Hindlimb muscle (tissue), 1 donor: ENCODE results near the gene VPS9D1. TPM values are rescaled to one million over a fixed set of nuclear protein-coding genes. Genes with fewer than 3 reads are reported as not detected.
"Not testable (repeated sequence)": the region's sequence is repeated elsewhere in the genome, so short reads cannot be mapped to it uniquely, and the experiment has no call there.

ENCODE experiments used
- DNase-seq: peaks from one replicate; pipeline ENCODE4 v3.0.0-alpha.2; 2013
- polyA plus RNA-seq: library from polyadenylated mRNA; unstranded; fragments of 120-200 nt; gene quantifications from one replicate; pipeline ENCODE4 v1.2.1, GENCODE V29; 2013; ENCODE audit not compliant: insufficient read length

VPS9D1 gene
- polyA plus RNA-seq, 1 donor = 14.2 TPM

DNA sequence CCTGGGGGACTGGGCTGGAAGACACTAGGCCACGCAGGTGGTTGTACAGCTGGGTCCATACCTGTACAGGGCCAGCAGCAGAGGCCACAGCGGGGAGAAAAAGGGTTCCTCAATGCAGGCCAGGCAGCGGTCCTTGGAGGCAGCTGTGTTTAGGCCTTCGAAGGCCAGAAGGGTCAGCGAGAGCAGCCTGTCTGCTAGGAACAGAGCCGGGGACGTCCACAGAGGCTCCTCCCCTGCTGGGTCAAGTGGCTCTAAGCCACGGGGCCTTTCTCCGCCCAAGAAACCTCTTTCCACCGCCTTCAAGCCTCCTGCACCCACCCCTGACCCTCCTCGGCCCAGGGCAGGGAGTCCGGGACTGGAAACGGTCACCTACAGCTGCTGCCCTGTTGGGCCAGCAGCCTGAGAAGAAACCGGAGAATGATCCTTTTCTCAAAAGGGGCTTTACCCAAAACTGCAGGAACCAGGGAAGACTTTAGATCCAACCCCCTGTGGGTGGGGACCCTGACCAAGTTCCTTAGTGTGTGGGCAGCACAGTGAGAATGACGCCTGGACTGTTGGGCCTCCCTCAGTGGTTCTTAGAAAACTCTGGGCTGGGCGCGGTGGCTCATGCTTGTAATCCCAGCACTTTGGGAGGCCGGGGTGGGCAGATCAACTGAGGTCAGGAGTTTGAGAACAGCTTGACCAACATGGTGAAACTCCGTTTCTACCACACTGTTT is 10.8 kb downstream of the VPS9D1 start:
- DNase-seq = no peak

DNA sequence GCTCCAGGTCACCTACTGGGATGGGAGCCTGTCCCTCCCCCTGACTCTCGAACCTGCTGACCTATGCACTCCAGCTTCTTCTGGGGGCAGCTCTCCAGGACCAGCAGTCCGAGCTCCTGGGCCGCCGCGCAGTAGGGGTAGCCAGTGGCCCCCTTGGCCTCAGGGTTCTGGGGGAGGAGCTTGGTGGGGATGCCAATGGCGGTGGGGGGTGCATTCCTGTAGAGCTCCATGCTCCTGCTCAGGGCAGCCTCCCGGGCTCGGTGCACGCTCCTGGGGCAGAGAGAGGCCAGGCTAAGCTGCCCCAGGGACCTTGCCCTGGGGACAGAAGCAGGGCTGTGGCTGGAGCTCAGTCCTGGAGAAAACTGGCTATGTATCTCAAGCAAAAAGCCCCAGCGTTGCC is 11.5 kb downstream of the VPS9D1 start:
- no peak for DNase-seq

DNA sequence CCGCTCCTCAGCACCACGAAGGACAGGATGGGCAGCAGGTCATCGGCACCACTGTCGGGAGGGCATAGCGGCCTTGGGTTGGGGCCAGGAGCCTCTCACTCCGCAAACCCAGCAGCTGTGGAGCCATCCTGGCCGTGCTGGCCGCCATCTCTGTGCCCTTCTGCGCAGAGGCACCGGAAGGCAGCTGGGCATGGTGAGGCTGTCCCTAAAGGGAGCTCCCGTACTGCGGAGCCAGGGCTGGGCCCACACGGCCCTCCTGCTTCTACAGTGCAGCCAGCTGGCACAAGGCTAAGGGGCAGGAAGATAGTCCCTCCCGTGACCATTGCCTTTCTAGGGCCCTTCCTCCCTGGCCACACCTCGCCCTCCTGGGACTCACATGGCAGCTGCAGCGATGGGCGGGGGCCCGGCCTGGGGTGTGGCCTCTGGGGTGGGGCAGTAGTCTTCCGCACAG is 12.2 kb downstream of the VPS9D1 start:
- DNase-seq = no peak

DNA sequence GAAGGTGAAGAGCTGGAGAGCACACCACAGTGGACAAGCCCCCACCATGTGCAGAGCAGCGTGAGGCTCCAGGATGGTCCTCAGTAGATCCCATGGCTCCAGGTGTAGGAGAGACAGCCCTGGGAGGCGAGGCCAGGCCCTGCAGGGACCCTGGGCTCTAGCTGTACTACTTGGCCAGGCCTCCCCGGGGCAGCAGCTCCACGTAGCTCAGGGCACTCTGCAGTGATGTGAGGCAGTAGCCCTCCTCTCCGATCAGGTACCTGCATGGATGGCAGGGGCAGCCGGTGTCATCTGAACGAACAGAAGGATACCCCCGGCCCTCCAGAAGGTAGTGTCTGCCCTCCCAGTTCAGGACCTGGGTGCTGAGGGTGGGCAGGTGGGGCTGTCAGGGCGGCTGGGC is 13.0 kb downstream of the VPS9D1 start:
- no peak for DNase-seq

DNA sequence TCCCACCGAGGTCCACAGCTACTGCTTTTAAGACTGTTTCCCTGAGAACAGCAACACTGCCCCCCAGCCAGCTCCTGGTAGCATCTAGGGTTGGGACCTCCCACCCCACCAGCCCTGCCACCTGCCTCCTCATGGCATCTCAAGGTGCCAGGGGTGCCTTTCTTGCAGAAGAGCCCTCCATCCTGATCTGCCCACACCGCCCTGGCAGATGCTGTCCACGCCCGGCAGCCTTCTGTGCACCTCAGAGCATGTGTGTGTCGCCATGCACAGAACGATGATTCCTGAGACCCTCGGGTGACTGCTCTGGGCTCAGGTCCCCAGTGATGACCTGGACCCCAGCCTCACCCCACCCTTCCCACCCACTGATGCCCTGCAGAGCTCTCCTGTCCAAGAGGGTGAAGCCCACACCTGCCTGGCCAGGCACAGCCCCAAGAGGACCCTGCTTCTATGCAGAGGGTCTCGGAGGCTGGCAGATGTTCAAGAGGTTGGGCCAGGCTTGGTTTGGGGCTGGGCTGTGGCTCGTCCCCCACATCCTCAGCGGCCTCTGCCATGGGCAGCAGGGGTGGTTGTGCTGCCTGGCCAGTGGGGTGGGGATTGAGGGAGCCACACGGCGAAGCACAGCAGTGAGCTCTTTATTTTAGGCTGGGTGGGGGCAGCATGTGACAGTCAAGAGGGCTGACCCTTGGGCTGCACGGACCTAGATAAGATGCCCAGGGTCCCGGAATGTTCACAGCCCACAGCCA is 14.0 kb downstream of the VPS9D1 start:
- no peak for DNase-seq

DNA sequence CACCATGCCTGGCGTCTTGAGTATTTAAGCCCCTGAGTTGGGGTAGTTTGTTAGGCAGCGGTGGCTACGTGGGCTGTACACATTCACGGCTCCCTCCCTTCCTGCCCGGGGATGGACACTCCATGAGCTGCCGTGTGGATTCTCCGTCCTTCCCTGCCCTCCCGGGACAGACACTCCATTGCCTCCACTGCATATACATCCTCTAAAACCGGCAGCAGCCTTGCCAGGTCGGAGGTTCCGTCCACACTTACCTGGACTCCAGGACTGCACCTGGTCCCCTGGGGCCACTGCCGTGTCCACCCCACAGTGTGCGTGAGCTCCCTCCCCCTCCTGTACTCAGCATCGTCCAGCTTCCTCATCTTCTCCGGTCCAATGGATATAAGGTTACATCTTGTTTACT is 15.7 kb downstream of the VPS9D1 start:
- DNase-seq = no peak

DNA sequence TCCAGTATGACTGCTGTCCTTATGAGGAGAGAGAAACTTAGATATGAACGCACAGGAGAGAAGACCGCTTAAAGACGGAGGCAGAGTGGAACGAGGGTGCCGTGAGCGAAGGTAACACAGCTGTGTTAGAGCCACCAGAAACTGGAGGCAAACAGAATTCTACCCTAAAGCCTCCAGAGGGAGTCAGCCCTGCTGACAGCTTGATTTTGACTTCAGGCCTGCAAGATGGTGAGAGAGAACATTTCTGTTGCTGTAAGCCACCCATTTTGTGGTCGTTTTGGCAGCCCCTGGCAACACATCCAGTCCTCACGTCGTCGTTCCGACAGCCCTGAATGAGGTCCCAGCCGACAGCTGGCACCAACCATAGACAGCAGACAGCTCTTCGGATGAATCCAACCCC is 16.4 kb downstream of the VPS9D1 start:
- no peak for DNase-seq

DNA sequence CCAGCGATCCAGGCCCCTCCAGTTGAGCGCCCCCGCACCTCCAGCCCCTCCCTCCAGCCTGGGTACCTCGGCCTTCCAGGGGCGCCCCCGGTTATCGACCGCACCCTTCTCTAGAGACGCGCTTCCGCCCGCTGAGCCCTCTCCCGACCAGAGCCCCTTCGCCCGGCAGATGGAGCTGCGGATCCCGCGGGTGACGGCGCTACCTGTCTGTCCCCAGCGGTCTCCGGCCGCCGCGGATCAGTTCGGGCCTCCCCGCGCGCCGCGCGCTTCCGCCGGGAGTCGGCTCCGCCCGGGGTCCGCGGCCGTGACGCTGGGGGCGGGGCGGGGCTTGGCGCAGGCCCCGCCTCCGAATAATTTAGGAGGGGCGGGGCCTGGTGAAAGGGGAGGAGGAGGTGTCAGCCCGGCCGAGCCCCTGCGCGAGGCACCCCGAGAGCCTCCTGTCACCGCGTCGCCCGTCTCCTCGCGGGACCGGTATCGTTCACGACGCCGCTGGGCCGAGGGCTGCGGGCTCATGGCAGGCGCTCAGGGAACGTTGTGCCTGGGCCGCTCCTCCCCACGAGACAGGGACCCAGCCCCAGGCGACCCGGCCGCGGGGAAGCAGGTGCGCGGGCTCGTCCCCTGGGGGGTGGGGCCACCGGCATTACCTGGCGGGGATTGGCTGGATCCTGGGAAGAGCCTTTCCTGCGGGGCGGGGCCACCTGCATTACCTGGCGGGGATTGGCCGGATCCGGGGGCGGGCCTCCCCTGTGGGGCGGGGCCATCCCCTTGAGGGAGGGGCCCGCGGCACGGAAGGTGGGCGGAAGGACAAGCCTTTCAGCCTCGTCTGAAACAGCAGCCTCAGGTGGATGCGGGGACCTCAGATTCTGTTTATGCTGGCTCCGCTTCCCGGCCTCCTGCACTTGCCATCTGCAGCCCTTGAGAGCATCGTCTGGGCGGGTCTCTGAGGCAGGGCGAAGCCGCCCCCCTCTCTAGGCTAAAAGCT is 19.0 kb downstream of the VPS9D1 start, which contains the start of gene SPATA2L:
SPATA2L (minus strand) TSS at position 281 of the 982 bp plus-strand sequence. CDS start 473 bp downstream, outside the sequence.
- DNase-seq = peak; percentile 75

DNA sequence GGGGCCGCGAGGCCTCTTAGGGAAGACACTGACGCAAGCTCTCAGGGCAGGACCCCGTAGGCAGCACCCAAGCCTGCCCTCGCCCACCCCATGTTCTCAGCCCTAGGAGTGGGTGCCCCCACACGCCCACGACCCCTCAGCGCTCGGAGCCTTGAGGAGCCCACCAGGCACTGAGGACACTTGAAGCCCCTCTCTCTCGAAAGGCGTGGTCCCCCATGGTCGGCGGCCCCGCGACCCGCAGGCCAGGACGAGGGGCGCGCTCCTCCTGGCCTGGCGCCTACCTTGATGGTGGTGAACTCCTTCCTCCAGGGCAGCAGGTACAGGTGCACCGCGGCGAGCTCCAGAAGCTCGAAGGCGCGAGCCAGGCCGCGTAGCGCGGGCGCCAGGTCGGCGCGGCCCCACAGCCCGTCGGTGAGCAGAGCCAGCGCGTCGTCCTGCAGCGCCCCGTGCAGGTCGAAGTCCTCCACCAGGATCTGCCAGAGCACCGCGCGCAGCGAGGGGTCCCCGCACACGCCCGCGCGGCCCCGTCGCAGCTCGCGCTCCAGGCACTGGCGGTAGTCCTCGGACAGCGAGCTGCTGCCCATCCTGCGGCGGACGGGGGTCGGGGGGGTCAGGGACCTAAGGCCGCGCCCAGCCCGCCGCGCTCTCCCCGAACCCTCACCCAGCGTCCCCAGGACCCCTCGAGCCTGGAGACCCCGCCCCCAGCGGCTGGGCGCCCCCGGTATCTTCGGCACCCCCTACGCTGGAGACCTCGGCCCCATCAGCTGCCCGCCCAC is 19.9 kb downstream of the VPS9D1 start:
- peak; percentile 63 for DNase-seq

DNA sequence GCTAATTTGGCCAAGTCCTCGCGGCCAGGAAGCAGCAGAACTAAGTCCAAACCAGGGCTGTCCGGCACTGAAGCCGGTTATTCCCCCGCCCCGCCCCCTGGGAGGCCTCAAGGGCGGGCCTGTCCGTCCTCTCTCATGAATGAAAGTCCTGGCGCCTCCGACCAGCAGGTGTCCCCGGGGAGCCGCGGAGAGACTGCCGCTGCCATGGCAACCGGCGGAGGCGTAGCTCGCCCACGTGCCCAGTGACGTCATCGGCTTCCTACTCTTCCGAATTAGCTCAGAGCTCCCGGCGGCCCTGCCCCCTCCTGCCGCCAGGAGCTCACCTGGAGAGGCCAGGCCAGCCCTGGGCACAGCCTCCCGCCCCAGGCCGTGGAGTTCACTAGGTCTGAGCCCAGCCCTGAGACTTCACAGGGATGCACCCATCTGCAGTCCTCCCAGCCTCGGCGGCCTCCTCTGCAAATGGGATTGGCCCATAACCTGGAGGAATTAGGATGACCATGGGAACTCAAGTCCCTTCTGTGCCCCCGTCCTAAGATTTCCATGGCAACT is 20.5 kb downstream of the VPS9D1 start:
- peak; percentile 89 for DNase-seq

DNA sequence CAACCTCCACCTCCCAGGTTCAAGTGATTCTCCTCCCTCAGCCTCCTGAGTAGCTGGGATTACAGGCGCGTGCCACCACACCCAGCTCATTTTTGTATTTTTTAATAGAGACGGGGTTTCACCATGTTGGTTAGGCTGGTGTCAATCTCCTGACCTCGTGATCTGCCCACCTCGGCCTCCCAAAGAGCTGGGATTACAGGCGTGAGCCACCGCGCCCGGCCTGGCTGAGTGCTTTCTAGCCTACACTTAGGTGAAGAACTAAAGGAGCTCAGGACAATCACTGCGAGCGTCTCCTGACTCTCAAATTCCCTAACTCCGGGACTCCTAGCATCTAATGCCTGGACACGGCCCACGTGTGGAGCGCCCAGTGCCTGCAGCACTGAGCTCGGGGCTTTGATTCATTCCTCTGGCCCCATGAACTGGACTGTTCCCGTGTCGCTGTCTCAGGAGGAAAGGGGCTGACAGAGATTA is 21.0 kb downstream of the VPS9D1 start:
- not testable (repeated sequence) for DNase-seq

DNA sequence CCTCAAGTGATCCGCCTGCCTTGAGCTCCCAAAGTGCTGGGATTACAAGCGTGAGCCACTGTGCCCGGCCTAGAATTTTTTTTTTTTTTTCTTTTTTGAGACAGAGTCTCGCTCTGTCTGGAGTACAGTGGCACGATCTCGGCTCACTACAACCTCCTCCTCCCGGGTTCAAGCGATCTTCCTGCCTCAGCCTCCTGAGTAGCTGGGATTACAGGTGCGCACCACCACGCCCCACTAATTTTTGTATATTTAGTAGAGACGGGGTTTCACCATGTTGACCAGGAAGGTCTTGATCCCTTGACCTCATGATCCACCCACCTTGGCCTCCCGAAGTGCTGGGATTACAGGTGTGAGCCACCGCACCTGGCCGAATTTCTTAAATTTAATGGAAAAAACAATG is 22.0 kb downstream of the VPS9D1 start:
- DNase-seq = not testable (repeated sequence)

DNA sequence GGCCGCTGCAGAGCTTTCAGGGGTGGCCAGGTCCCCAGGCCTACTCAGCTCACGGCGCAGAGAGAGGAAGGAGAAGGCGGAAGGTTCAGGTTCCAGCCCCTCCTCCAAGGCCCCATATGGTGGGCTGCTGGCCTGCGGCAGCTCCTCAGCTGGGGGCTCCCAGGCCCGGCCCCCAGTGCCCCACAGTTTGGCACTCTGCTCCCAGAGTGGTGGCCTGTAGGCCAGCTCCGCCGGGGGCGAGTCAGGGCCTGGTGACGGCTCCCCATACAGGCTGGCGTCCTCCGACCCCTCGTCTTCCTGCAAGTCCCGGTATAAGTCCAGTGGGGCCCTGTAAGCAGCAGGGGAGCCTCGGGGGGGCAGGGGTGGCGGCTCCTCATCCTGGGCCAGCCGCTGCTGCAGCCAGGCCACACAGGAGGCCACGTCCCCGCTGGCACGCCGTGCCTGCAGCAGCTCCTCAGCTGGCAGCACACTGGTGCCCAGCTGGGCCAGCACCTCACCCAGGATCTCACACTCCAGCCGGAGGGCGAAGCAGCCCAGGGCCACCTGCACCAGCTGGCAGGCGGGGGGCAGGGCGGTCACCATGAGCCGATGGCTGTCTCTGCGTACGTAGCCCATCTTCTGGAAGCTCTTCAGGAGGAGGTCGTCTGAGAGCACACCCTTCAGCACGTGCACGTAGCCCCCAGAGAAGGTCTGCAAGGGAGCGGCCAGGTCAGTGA is 22.9 kb downstream of the VPS9D1 start:
- DNase-seq = no peak

DNA sequence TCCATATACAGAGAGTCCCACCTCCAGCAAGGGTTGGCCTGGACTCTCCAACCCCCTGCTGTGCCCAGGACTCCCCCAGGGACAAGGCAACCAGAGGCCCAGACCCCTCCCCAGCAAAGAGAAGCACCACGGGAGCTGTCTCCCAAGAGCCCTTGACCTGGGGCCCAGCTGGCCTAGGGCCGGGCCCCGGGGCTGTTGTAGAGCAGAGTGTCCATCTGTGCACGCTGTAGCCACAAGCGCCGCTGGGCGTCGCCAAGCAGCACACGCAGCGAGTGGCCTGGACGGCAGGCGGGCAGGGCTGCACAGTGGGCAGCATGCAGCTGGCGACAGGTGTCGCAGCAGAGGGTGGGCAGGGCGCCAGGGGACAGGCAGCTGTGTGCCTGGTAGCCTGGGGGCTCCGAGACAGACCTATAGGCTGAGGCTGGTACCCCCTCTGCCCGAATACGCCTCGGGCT is 23.5 kb downstream of the VPS9D1 start:
- DNase-seq = peak; percentile 54

DNA sequence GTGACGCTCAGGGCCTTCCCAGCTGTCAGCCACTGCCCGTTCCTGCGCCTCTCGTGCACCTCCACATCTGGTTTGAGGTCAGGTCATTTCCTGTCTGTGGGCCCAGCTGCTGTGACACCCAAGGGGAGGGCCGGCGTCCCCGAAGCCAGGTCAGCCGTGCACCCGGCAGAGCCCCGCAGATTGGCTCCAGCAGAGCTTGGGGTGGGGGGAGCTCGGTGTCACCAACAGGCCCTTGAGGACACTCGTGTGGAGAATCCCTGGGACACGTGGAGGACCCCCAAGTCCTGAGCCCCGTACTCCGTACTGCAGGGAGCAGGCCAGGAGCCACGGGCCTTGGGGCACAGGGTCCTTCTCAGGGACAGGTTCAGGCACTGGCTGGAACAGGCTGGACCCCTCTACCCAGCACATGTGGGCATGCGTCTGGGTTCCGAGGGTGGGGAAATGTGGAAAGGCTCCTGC is 24.0 kb downstream of the VPS9D1 start:
- DNase-seq = no peak

DNA sequence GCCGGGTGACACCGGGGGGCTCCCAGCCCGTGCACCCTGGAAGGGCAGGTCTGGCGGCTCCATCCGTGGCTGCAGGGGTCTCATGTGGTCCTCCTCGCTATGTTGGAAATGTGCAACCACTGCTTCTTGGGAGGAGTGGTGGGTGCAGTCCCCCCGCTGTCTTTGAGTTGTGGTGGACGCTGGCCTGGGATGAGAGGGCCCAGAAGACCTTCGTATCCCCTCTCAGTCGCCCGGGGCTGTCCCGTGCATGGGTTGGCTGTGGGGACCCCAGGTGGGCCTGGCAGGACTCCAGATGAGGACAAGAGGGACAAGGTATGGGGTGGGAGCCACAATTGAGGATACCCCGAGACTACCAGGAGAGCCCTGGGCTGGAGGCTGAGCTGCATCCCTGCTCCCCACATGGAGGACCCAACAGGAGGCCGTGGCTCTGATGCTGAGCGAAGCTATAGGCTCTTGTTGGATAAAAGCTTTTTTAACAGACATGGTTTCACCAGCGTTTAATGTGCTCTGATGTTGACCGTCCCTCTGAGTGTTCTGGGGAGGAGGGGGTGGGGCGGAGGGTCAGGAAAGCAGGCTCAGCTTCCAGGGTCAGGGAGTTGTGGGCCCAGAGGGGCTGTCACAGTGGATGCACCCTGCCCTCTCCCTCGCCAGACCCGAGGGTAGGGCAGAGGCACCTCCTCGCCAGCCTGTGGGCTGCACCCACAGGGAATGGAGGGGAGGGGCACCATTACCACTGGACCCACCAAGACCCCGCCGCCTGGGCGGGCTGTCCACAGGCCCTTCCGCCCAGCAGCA is 24.6 kb downstream of the VPS9D1 start:
- DNase-seq = no peak

DNA sequence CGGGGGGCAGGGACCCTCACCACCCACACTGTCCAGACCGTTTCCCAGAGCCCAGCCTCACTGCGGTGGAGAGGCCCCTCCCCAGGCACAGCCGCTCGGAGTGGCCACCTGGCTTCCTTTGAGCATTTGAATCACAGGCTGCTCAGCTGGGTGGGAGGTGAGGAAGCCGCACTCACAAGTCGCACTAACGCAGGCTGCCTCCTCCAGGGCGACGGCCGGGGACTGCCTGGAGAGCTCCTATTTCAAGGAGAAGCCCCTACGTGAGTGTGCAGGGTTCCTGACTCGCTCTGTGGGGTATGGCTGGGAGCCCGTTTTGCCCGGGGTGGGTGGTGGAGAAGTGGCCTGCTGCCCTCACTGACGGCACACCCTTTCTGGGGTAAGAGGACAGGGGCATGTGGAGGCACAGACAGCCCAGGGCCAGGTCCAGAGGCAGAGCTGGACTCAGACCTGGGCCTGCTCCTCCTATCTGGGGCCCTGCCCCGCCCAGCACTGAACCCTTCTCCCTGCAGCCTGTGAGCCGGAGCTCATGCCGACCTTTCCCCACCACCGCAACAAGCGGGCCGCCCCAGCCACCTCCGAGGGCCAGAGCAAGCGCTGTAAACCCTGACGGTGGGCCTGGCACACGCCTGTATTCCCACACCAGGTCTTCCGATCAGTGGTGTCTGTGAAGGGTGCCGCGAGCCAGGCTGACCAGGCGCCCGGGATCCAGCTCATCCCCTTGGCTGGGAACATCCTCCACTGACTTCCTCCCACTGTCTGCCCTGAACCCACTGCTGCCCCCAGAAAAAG is 25.4 kb downstream of the VPS9D1 start:
- no peak for DNase-seq

DNA sequence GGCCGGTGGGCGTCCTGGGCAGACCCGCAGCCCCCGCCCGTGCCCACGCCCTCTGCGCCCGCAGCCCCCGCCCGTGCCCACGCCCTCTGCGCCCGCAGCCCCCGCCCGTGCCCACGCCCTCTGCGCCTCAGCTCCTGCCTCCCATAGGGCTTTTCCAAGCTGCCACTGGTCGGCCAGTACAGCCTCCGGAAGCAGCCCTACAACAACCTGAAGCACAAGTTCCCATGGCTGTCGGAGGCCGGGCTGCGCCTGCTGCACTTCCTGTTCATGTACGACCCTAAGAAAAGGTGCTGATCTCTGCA is 26.0 kb downstream of the VPS9D1 start:
- not testable (repeated sequence) for DNase-seq
